GM10248 (cell line): ENCODE results near the gene EGFR.

Experiments used
- CTCF ChIA-PET: fragments of 300-600 bp; sonication (Branson Sonifier 250); formaldehyde crosslinking; extraction: SDS; loops from one replicate; lab custom pipeline; 2021; ENCODE audit warnings: antibody characterized with exemption; lab: Yijun Ruan, JAX
- POLR2A ChIA-PET: fragments of 350-650 bp; sonication (Branson Sonifier 250); formaldehyde crosslinking; extraction: SDS; loops from one replicate; lab custom pipeline; 2020; ENCODE audit warnings: antibody characterized with exemption; lab: Yijun Ruan, JAX
- DNase-seq: peaks from one replicate; pipeline ENCODE4 v3.0.0; 2012; ENCODE audit errors: extremely low spot score
- TF ChIP-seq, protein P1 (sequence below): IDR thresholded peaks from 2 replicates; pipeline ENCODE4 v1.5.1; 2012; ENCODE audit warnings: mild to moderate bottlenecking, low read depth; ENCODE audit errors: extremely low read depth, missing control alignments, control extremely low read depth

The EGFR gene

DNA sequence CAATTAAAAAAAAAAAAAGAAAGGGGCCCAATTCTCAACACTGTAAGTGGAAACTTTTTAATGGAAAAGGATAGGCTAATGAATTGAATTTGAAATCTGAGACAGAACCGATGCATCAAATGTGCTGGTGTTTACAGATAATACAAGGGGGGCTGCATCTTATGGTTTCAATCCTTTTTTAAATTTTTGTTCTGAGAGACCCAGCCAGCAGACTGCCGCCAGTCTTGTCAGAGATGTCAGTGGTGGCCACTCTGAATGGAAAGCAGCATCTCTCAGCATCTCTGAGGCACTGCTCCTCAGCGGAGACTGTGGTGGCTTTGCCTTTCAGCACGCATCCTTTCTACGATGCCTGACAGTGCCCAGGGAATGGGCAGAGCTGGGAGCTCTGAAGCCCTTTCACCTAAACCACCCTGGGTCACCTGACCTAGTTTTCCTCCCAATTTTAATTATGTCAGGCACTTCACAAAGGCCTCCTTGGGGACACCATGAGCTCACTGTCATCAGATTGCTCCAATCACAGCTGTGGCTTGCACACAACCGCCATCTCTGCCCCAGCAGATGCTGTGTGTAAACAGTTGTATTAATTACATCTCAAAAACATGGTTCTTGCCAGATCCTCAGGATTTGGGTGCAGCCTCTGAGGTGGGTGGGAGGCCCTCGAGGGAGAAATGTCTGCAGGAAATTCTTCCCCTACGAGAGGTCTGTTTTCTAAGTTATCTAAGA is 81.2 kb downstream of the EGFR start:
- DNase-seq, result no peak
- TF ChIP-seq, protein P1, sequence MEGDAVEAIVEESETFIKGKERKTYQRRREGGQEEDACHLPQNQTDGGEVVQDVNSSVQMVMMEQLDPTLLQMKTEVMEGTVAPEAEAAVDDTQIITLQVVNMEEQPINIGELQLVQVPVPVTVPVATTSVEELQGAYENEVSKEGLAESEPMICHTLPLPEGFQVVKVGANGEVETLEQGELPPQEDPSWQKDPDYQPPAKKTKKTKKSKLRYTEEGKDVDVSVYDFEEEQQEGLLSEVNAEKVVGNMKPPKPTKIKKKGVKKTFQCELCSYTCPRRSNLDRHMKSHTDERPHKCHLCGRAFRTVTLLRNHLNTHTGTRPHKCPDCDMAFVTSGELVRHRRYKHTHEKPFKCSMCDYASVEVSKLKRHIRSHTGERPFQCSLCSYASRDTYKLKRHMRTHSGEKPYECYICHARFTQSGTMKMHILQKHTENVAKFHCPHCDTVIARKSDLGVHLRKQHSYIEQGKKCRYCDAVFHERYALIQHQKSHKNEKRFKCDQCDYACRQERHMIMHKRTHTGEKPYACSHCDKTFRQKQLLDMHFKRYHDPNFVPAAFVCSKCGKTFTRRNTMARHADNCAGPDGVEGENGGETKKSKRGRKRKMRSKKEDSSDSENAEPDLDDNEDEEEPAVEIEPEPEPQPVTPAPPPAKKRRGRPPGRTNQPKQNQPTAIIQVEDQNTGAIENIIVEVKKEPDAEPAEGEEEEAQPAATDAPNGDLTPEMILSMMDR, result no peak
- POLR2A ChIA-PET, result no interaction called here
- CTCF ChIA-PET, result no interaction called here

DNA sequence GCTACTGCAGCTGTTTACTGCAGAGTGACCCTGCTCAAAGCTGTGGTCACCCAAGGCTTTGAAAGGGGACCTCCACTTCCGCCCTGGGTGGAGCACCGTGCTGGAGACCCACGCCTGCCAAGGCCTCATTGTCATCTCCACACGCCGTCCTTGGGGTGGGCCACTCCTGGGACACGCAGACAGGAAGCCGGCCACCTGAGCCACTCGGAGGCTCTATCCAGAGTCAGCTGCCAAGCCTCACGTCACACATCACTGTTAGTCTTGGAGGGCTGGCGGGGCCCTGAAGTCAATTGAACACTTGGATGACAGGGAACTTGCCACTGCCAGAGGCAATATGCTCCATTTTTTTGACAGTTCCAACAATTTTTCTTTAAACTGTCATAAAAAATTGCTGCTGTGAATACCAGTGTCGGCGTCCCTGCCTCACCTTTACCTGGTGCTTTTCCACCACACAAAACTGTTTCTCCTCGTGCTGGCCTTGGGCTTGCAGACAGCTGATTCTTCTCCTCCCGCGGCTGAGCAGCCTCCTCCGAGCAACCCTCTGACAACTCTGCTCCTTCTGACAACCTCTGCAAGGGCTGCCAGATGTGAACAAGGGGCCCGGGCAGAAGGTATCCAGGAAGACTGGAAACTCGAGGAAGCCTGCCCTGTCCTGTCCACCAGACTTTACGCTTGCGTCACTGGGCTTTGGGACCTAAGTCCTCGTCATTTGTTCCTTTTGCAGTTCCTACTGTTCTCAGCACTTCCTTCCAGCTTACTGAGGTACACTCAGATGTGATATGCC is 81.9 kb downstream of the EGFR start:
- ChIA-PET CTCF (no interaction called here), POLR2A (no interaction called here)
- TF ChIP-seq, protein P1, result no peak
- no peak for DNase-seq

DNA sequence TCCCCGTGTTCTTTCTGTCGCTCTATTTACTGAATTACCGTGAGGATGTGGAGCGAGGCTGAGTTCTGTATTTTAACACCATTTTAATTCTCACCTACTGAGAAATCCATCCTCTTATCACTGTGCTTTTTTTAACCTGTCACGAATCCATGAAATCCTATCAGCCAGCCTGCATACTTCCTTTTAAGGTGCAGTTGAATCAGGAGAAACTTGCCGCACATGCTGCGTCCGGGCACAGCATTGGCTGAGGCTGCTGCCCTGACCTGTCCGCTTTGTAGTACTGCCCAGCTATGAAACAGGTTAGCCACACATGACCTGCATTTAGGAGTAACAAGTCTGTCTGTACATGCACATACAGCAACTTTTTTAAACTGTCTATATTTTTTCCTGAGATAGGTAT is 82.5 kb downstream of the EGFR start:
- no peak for DNase-seq
- CTCF ChIA-PET, result no interaction called here
- POLR2A ChIA-PET, result no interaction called here
- TF ChIP-seq, protein P1, result no peak

DNA sequence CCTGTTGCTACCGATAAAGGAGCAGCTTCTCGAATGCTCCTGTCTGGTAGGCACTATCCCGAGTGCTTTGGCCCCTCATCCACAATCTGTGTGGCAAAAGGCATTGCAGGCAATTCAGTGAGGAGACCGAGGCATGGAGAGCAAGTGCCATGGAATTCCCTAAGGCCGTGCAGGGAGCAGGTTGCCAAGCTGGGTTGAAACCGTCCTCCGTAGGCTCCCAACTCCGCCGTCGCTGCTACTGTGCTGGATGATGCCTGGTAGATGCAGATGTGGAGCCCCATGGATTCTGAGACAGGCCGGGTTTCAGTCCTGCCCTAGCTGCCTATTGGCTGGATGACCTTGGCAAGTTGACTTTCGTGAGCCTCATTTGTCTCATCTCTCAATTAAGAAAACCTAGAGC is 85.3 kb downstream of the EGFR start:
- POLR2A ChIA-PET, result no interaction called here
- no peak for DNase-seq

DNA sequence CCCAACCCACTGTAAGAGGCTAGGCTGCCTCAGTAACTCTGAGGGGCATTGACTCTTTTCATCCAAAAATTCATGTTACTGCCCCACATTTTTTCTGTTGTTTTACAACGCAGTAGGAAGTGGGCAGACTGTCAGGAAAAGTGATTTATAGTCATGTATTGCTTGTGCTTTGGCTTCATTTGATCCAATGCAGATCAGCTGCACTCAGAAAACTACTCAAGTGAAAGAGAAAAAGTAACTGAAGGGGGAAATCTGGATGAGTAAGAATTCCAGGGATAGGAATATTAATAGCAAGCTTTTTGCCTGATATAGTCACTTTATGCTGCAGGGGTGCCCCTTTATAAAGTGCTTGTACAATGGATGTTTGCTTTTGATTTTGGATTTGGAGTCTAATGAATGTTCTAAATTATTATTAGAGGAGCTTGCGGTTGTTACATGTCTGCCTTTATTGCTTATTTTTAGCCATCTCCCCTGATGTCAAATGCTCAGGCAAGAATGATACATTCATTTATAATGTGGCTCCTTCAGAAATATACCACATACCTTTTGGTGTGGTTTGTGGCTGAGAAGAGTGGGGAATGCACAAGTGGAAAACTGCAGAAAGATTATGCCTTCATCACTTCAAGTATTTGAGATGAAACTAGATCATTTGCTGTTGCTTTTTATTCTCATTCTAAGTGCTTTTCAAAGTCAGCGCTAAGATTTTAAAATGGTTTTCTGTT is 86.1 kb downstream of the EGFR start:
- ChIA-PET CTCF (interaction anchor here (1.3 kb wide), 1 partner anchor 8 kb away, joined by 3 read pairs; no protein-coding TSS in a partner anchor), POLR2A (no interaction called here)
- TF ChIP-seq, protein P1, result no peak
- DNase-seq, result no peak

More for the DNA sequence above, 85.3 kb downstream of the EGFR start:
- TF ChIP-seq, protein P1, result no peak
- CTCF ChIA-PET, result no interaction called here

DNA sequence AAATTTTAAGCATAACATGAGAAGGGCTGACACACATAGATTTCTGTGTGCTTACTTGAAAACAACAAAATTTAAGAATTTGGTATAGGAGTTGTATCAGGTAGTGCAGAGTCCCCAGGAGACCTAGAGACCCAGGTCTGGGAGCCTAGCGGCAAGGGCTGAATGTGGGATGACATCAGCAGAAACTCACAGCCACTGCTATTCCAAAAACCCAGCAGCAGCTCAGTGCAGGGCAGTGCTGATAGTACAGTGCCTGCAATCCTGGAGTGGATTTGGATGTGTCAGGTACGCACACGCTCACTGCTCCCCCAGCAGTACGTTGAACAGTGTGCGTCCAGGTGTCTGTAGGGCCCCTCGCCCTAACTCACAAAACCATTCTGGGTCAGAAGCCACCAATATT is 87.1 kb downstream of the EGFR start:
- ChIA-PET POLR2A (no interaction called here), CTCF (interaction anchor here (1.0 to 1.3 kb wide), 3 partner anchors 9 to 40 kb away, joined by 3 read pairs; no protein-coding TSS in a partner anchor)
- TF ChIP-seq, protein P1, result no peak
- DNase-seq, result no peak
